Measurements from ENCODE around the gene KPNA5.
"Not testable (repeated sequence)": the region's sequence is repeated elsewhere in the genome, so short reads cannot be mapped to it uniquely, and the experiment has no call there.

The KPNA5 gene

GRCh38 chr6:116663308-116663707, 17.7 kb upstream of the KPNA5 start:
- H3K4me1 ChIP-seq, result peaks cover 13 to 61% (median 25%) of the 10 kb centered on the region in 10 experiments
- no peak for TF ChIP-seq Cebpa-rat (IDR thresholded peaks at IDR 0.05)
- no peak overlapping the region for H3K27ac ChIP-seq
- H3K4me2 ChIP-seq, result peak overlapping the region in 2 of 11 experiments; percentile 17 to 22; a peak in 2 of 22 replicates
- no peak overlapping the region for H3K4me3 ChIP-seq
- H3K9me3 ChIP-seq (replicated peaks in 1 of 11), result no peaks in the 10 kb centered on the region
- peaks cover 32 to 91% (median 60%) of the 10 kb centered on the region in 11 experiments; a peak in 20 of 22 replicates for H4K20me1 ChIP-seq
- H3K27me3 ChIP-seq, result no peaks in the 10 kb centered on the region
- H3K36me3 ChIP-seq, result peaks cover 23 to 77% (median 47%) of the 10 kb centered on the region in 11 experiments; a peak in 21 of 22 replicates
- no peak overlapping the region for H3K9ac ChIP-seq

GRCh38 chr6:116664169-116664568, 16.8 kb upstream of the KPNA5 start:
- Histone ChIP-seq H3K4me2 (peak overlapping the region in 3 of 11 experiments; percentile 8 to 48 (median 39); a peak in 3 of 22 replicates), H4K20me1 (peaks cover 31 to 82% (median 57%) of the 10 kb centered on the region in 11 experiments; a peak in 20 of 22 replicates)

GRCh38 chr6:116665464-116665863, 15.5 kb upstream of the KPNA5 start:
- Histone ChIP-seq H3K9ac (peak overlapping the region in 6 of 11 experiments; percentile 0 to 64 (median 40); a peak in 8 of 22 replicates), H3K27me3 (no peaks in the 10 kb centered on the region), H3K36me3 (peaks cover 4 to 56% (median 26%) of the 10 kb centered on the region in 11 experiments; a peak in 16 of 22 replicates), H3K4me2 (peak overlapping the region; percentile 73 to 95 (median 80)), H4K20me1 (peaks cover 23 to 69% (median 48%) of the 10 kb centered on the region in 11 experiments; a peak in 20 of 22 replicates), H3K27ac (peak overlapping the region in 1 of 11 experiments; percentile 26; a peak in 1 of 22 replicates), H3K4me1 (peaks cover 13 to 61% (median 25%) of the 10 kb centered on the region in 10 experiments), H3K9me3 (replicated peaks in 1 of 11) (no peaks in the 10 kb centered on the region), H3K4me3 (peak overlapping the region; percentile 21 to 99 (median 40); a peak in 11 of 20 replicates)
- no peak for TF ChIP-seq Cebpa-rat (IDR thresholded peaks at IDR 0.05)

More at GRCh38 chr6:116664169-116664568, 16.8 kb upstream of the KPNA5 start:
- not testable (repeated sequence) for H3K4me3 ChIP-seq; H3K27ac ChIP-seq; H3K9ac ChIP-seq; H3K9me3 ChIP-seq (replicated peaks in 1 of 11); H3K27me3 ChIP-seq
- Histone ChIP-seq H3K4me1 (peaks cover 13 to 61% (median 25%) of the 10 kb centered on the region in 10 experiments), H3K36me3 (peaks cover 14 to 69% (median 38%) of the 10 kb centered on the region in 11 experiments; a peak in 21 of 22 replicates)

- peak overlapping the region; percentile 21 to 99 (median 40); a peak in 11 of 20 replicates for H3K4me3 ChIP-seq
These were observed 14.1 kb upstream of the KPNA5 start for GRCh38 chr6:116666869-116667268.

GRCh38 chr6:116667623-116668022, 13.4 kb upstream of the KPNA5 start:
- H3K27me3 ChIP-seq, result no peaks in the 10 kb centered on the region
- peak overlapping the region; percentile 80 to 96 (median 91) for H3K9ac ChIP-seq
- peak overlapping the region; percentile 73 to 95 (median 81) for H3K4me2 ChIP-seq
- peak overlapping the region; percentile 73 to 99 (median 84) for H3K4me3 ChIP-seq
- peaks cover 13 to 44% (median 25%) of the 10 kb centered on the region in 10 experiments for H3K4me1 ChIP-seq
- no peaks in the 10 kb centered on the region for H3K9me3 ChIP-seq (replicated peaks in 1 of 11)
- H4K20me1 ChIP-seq, result peaks cover 11 to 48% (median 28%) of the 10 kb centered on the region in 11 experiments; a peak in 20 of 22 replicates
- H3K27ac ChIP-seq, result peak overlapping the region in 10 of 11 experiments; percentile 79 to 94 (median 89); a peak in 20 of 22 replicates
- no peak for TF ChIP-seq Cebpa-rat (IDR thresholded peaks at IDR 0.05)
- peaks cover 0 to 34% (median 13%) of the 10 kb centered on the region in 11 experiments; a peak in 14 of 22 replicates for H3K36me3 ChIP-seq

More at GRCh38 chr6:116666869-116667268, 14.1 kb upstream of the KPNA5 start:
- H3K9ac ChIP-seq, result peak overlapping the region in 7 of 11 experiments; percentile 5 to 57 (median 31); a peak in 12 of 22 replicates
- peaks cover 0 to 42% (median 18%) of the 10 kb centered on the region in 11 experiments; a peak in 14 of 22 replicates for H3K36me3 ChIP-seq
- peaks cover 13 to 51% (median 25%) of the 10 kb centered on the region in 10 experiments for H3K4me1 ChIP-seq
- H4K20me1 ChIP-seq, result peaks cover 13 to 55% (median 36%) of the 10 kb centered on the region in 11 experiments; a peak in 20 of 22 replicates
- H3K9me3 ChIP-seq (replicated peaks in 1 of 11), result no peaks in the 10 kb centered on the region
- no peaks in the 10 kb centered on the region for H3K27me3 ChIP-seq
- no peak overlapping the region; a peak in 1 of 22 replicates for H3K27ac ChIP-seq
- TF ChIP-seq Cebpa-rat (IDR thresholded peaks at IDR 0.05), result no peak
- peak overlapping the region; percentile 58 to 95 (median 79) for H3K4me2 ChIP-seq

- no peak overlapping the region for H3K4me2 ChIP-seq
- no peak overlapping the region for H3K4me3 ChIP-seq
- no peak for TF ChIP-seq Cebpa-rat (IDR thresholded peaks at IDR 0.05)
- no peaks in the 10 kb centered on the region for H3K36me3 ChIP-seq
- no peak overlapping the region for H3K27ac ChIP-seq
- H3K9me3 ChIP-seq (replicated peaks in 1 of 11), result no peaks in the 10 kb centered on the region
- peaks cover 0 to 3% (median 0%) of the 10 kb centered on the region in 11 experiments; a peak in 3 of 22 replicates for H4K20me1 ChIP-seq
- no peak overlapping the region for H3K9ac ChIP-seq
- no peaks in the 10 kb centered on the region for H3K27me3 ChIP-seq
- H3K4me1 ChIP-seq, result peaks cover 0 to 4% (median 0%) of the 10 kb centered on the region in 10 experiments; a peak in 5 of 20 replicates
These were observed 8.7 kb upstream of the KPNA5 start for GRCh38 chr6:116672306-116672705.

- Histone ChIP-seq H3K4me1 (peaks cover 5 to 10% (median 8%) of the 10 kb centered on the region in 10 experiments; a peak in 14 of 20 replicates), H3K9me3 (replicated peaks in 1 of 11) (no peaks in the 10 kb centered on the region), H3K36me3 (no peaks in the 10 kb centered on the region), H4K20me1 (no peaks in the 10 kb centered on the region), H3K4me2 (no peak overlapping the region), H3K27ac (no peak overlapping the region), H3K27me3 (no peaks in the 10 kb centered on the region), H3K9ac (no peak overlapping the region), H3K4me3 (no peak overlapping the region)
- no peak for TF ChIP-seq Cebpa-rat (IDR thresholded peaks at IDR 0.05)
These were observed 5.0 kb upstream of the KPNA5 start for GRCh38 chr6:116676021-116676420.

- Histone ChIP-seq H3K9me3 (replicated peaks in 1 of 11) (peaks cover 0 to 11% (median 5%) of the 10 kb centered on the region in 11 experiments; a peak in 10 of 22 replicates), H3K9ac (peak overlapping the region in 6 of 11 experiments; percentile 30 to 90 (median 86); a peak in 9 of 22 replicates), H4K20me1 (peaks cover 0 to 29% (median 15%) of the 10 kb centered on the region in 11 experiments; a peak in 8 of 22 replicates), H3K36me3 (peaks cover 12 to 27% (median 23%) of the 10 kb centered on the region in 11 experiments), H3K4me1 (peaks cover 21 to 26% (median 25%) of the 10 kb centered on the region in 10 experiments), H3K4me3 (peak overlapping the region; percentile 72 to 91 (median 79); a peak in 19 of 20 replicates), H3K27ac (peak overlapping the region in 7 of 11 experiments; percentile 7 to 90 (median 57); a peak in 11 of 22 replicates), H3K27me3 (no peaks in the 10 kb centered on the region), H3K4me2 (peak overlapping the region; percentile 86 to 98 (median 93))
- TF ChIP-seq Cebpa-rat (IDR thresholded peaks at IDR 0.05), result no peak
These were observed 1.3 kb downstream of the KPNA5 start for GRCh38 chr6:116682334-116682712.

GRCh38 chr6:116685437-116685993, 4.5 kb downstream of the KPNA5 start:
- Histone ChIP-seq H3K27me3 (no peaks in the 10 kb centered on the region), H3K9ac (no peak overlapping the region), H3K4me2 (no peak overlapping the region), H4K20me1 (peaks cover 0 to 46% (median 24%) of the 10 kb centered on the region in 11 experiments; a peak in 9 of 22 replicates), H3K9me3 (replicated peaks in 1 of 11) (peaks cover 0 to 11% (median 5%) of the 10 kb centered on the region in 11 experiments; a peak in 10 of 22 replicates), H3K4me1 (peaks cover 15 to 19% (median 16%) of the 10 kb centered on the region in 10 experiments), H3K4me3 (no peak overlapping the region), H3K27ac (no peak overlapping the region), H3K36me3 (peaks cover 22 to 44% (median 33%) of the 10 kb centered on the region in 11 experiments)
- no peak for TF ChIP-seq Cebpa-rat (IDR thresholded peaks at IDR 0.05)

GRCh38 chr6:116686475-116687101, 5.6 kb downstream of the KPNA5 start:
- Histone ChIP-seq H3K9me3 (replicated peaks in 1 of 11) (peaks cover 0 to 11% (median 5%) of the 10 kb centered on the region in 11 experiments; a peak in 10 of 22 replicates), H3K4me1 (peaks cover 13 to 18% (median 15%) of the 10 kb centered on the region in 10 experiments), H4K20me1 (peaks cover 0 to 55% (median 27%) of the 10 kb centered on the region in 11 experiments; a peak in 9 of 22 replicates), H3K36me3 (peaks cover 29 to 55% (median 43%) of the 10 kb centered on the region in 11 experiments)
- H3K27me3 ChIP-seq, H3K9ac ChIP-seq, H3K4me3 ChIP-seq, H3K27ac ChIP-seq, H3K4me2 ChIP-seq: not testable (repeated sequence)
